H1 (cell line): Measurements from ENCODE around the gene LAD1. TPM values are rescaled to one million over a fixed set of nuclear protein-coding genes. Genes with fewer than 3 reads are reported as not detected.

Source experiments
- CTCF ChIA-PET: fragments of 300-600 bp; sonication (Branson Sonifier 250); formaldehyde crosslinking; loops from one replicate; lab custom pipeline; 2021; ENCODE audit not compliant: partially characterized antibody; lab: Charles Lee
- POLR2A ChIA-PET: fragments of 300-600 bp; sonication (Branson Sonifier 250); formaldehyde crosslinking; loops from one replicate; lab custom pipeline; 2021; ENCODE audit warnings: inconsistent platforms; ENCODE audit not compliant: partially characterized antibody; lab: Charles Lee
- DNase-seq, 2 experiments: peaks; one replicate each; pipeline versions ENCODE4 v3.0.0 to v3.0.0-alpha.2; 2010 to 2022; ENCODE audit warnings: low spot score in 2 of 2, low read depth in 1 of 2, mixed read lengths in 1 of 2
- FAIRE-seq: peaks from 2 replicates; lab custom pipeline; 2011; peaks lifted over from hg19 to GRCh38; lab: Jason Lieb, UNC
- H2AFZ ChIP-seq: 2 replicates; pipeline ENCODE4 v1.8.1; 2012; ENCODE audit warnings: low read length, inconsistent platforms
- H2AK5ac ChIP-seq: 2 replicates; pipeline ENCODE4 v1.6.1; 2013; ENCODE audit warnings: low read depth, low read length
- H2BK120ac ChIP-seq: replicated peaks from 2 replicates; pipeline ENCODE3; 2013; ENCODE audit warnings: low read depth, low read length, inconsistent platforms
- H2BK12ac ChIP-seq: 2 replicates; pipeline ENCODE4 v1.6.1; 2013; ENCODE audit warnings: low read depth, low read length
- H2BK15ac ChIP-seq: 2 replicates; pipeline ENCODE4 v1.6.1; 2013; ENCODE audit warnings: low read length
- H2BK20ac ChIP-seq: 2 replicates; pipeline ENCODE4 v1.6.1; 2013; ENCODE audit warnings: low read length
- H2BK5ac ChIP-seq: 2 replicates; pipeline ENCODE4 v1.6.1; 2013; ENCODE audit warnings: low read depth, low read length
- H3K14ac ChIP-seq: 2 replicates; pipeline ENCODE4 v1.6.1; 2013; ENCODE audit warnings: inconsistent platforms; ENCODE audit not compliant: insufficient read length
- H3K18ac ChIP-seq: 2 replicates; pipeline ENCODE4 v1.6.1; 2013; ENCODE audit warnings: low read length; ENCODE audit errors: extremely low read depth
- H3K23ac ChIP-seq: 2 replicates; pipeline ENCODE4 v1.6.1; 2013; ENCODE audit warnings: inconsistent platforms; ENCODE audit not compliant: insufficient read length
- H3K23me2 ChIP-seq: 2 replicates; pipeline ENCODE4 v1.6.1; 2013; ENCODE audit warnings: low read depth, low read length
- H3K27ac ChIP-seq: 2 replicates; pipeline ENCODE4 v1.6.1; 2011; ENCODE audit warnings: low read depth, low read length, inconsistent platforms
- H3K27me3 ChIP-seq, 4 experiments: replicated peaks in 1 of 4; 1 replicate in 1 of 4; 2 replicates in 3 of 4; pipeline versions ENCODE4 v1.6.1 to v1.8.1; 2011 to 2013; ENCODE audit warnings: low read length in 3 of 4, mild to moderate bottlenecking in 3 of 4, inconsistent platforms in 2 of 4, mixed read lengths in 2 of 4, moderate library complexity in 1 of 4; ENCODE audit not compliant: control insufficient read depth in 3 of 4, insufficient read depth in 3 of 4; ENCODE audit errors: extremely low read depth in 1 of 4
- H3K36me3 ChIP-seq, 4 experiments: 2 replicates each; pipeline versions ENCODE4 v1.6.1 to v1.8.1; 2011 to 2013; ENCODE audit warnings: mild to moderate bottlenecking in 4 of 4, low read length in 3 of 4, moderate library complexity in 2 of 4, control low read depth in 1 of 4, inconsistent platforms in 1 of 4; ENCODE audit not compliant: insufficient read depth in 4 of 4, control insufficient read depth in 2 of 4
- H3K4ac ChIP-seq: replicated peaks from 2 replicates; pipeline ENCODE3; 2013; ENCODE audit warnings: low read length, low read depth, mixed read lengths, inconsistent platforms; ENCODE audit not compliant: insufficient read length
- H3K4me1 ChIP-seq, 4 experiments: replicated peaks in 1 of 4; 1 replicate in 1 of 4; 2 replicates in 3 of 4; pipeline versions ENCODE4 v1.6.1 to v1.8.1; 2011 to 2013; ENCODE audit warnings: low read length in 3 of 4, inconsistent platforms in 2 of 4, mixed read lengths in 1 of 4; ENCODE audit not compliant: insufficient read depth in 4 of 4, control insufficient read depth in 3 of 4
- H3K4me2 ChIP-seq, 2 experiments: 2 replicates each; pipeline versions ENCODE4 v1.6.1 to v1.8.1; 2011 to 2013; ENCODE audit warnings: low read depth in 2 of 2, low read length in 2 of 2, control low read depth in 1 of 2, inconsistent platforms in 1 of 2, mild to moderate bottlenecking in 1 of 2; ENCODE audit not compliant: insufficient read depth in 1 of 2
- H3K4me3 ChIP-seq, 4 experiments: fragments of 200-600, 300-600 bp in 1 of 4; sonication (generic), shearing (Covaris generic), sonication (Bioruptor Twin) in 1 of 4; 2 replicates each; pipeline versions ENCODE4 v1.5.1 to v1.8.1; 2011 to 2016; ENCODE audit warnings: low read length in 4 of 4, low read depth in 3 of 4, control low read depth in 2 of 4, inconsistent platforms in 2 of 4, mild to moderate bottlenecking in 2 of 4, mixed read lengths in 1 of 4, moderate library complexity in 1 of 4; ENCODE audit not compliant: insufficient read depth in 2 of 4; ENCODE audit errors: extremely low read depth in 1 of 4
- H3K56ac ChIP-seq: replicated peaks from 2 replicates; pipeline ENCODE3; 2013; ENCODE audit warnings: low read depth, mild to moderate bottlenecking, mixed read lengths, low read length, inconsistent platforms; ENCODE audit not compliant: insufficient read length
- H3K79me1 ChIP-seq: 2 replicates; pipeline ENCODE4 v1.6.1; 2013; ENCODE audit warnings: low read depth, low read length, control low read depth
- H3K79me2 ChIP-seq, 2 experiments: 2 replicates each; pipeline versions ENCODE4 v1.6.1 to v1.8.1; 2012 to 2013; ENCODE audit warnings: low read length in 2 of 2, mild to moderate bottlenecking in 2 of 2, inconsistent platforms in 1 of 2; ENCODE audit not compliant: insufficient read depth in 2 of 2, control insufficient read depth in 1 of 2
- H3K9ac ChIP-seq, 4 experiments: replicated peaks in 1 of 4; 1 replicate in 1 of 4; 2 replicates in 3 of 4; pipeline versions ENCODE4 v1.6.1 to v1.8.1; 2011 to 2013; ENCODE audit warnings: low read depth in 3 of 4, low read length in 3 of 4, control low read depth in 2 of 4, mild to moderate bottlenecking in 2 of 4, moderate library complexity in 2 of 4, inconsistent platforms in 1 of 4; ENCODE audit errors: extremely low read depth in 1 of 4
- H3K9me3 ChIP-seq, 2 experiments: 2 replicates each; pipeline versions ENCODE4 v1.6.1 to v1.8.1; 2012 to 2013; ENCODE audit warnings: mild to moderate bottlenecking in 2 of 2, moderate library complexity in 2 of 2, control low read depth in 1 of 2, inconsistent platforms in 1 of 2, low read depth in 1 of 2, low read length in 1 of 2, mixed read lengths in 1 of 2; ENCODE audit not compliant: insufficient read depth in 2 of 2
- H4K20me1 ChIP-seq, 2 experiments: replicated peaks in 1 of 2; 2 replicates each; pipeline versions ENCODE3 to v1.8.1; 2011 to 2013; ENCODE audit warnings: inconsistent platforms in 2 of 2, low read length in 2 of 2, mild to moderate bottlenecking in 1 of 2; ENCODE audit not compliant: insufficient read depth in 2 of 2, control insufficient read depth in 1 of 2
- H4K5ac ChIP-seq: 2 replicates; pipeline ENCODE4 v1.6.1; 2013; ENCODE audit warnings: low read length, low read depth, mixed read lengths, inconsistent platforms; ENCODE audit not compliant: insufficient read length
- H4K8ac ChIP-seq: 2 replicates; pipeline ENCODE4 v1.8.0; 2013; ENCODE audit warnings: mild to moderate bottlenecking, moderate library complexity, low read length, inconsistent platforms; ENCODE audit not compliant: insufficient read depth; ENCODE audit errors: extremely low read depth
- H4K91ac ChIP-seq: replicated peaks from 2 replicates; pipeline ENCODE3; 2013; ENCODE audit warnings: low read length, mixed read lengths, inconsistent platforms; ENCODE audit not compliant: insufficient read length
- ASH2L ChIP-seq: fragments of 200-600, 300-600 bp; sonication (generic); IDR thresholded peaks from one replicate; pipeline ENCODE4 v1.7.1; 2017; ENCODE audit warnings: low read length
- ATF2 ChIP-seq: IDR thresholded peaks from 2 replicates; pipeline ENCODE4 v1.6.1; 2012; ENCODE audit warnings: low read length, inconsistent platforms
- BRCA1 ChIP-seq: IDR thresholded peaks from 2 replicates; pipeline ENCODE4 v1.6.1; 2012; ENCODE audit warnings: low read depth, low read length, improper control_type of control experiment
- E2F6 ChIP-seq: IDR thresholded peaks from 2 replicates; pipeline ENCODE4 v1.6.1; 2012; ENCODE audit warnings: inconsistent platforms
- MAFK ChIP-seq: IDR thresholded peaks from 2 replicates; pipeline ENCODE4 v1.6.1; 2012; ENCODE audit warnings: low read depth, mild to moderate bottlenecking, improper control_type of control experiment, low read length
- RFX5 ChIP-seq: IDR thresholded peaks from 2 replicates; pipeline ENCODE4 v1.6.1; 2011; ENCODE audit warnings: low read depth, low read length, improper control_type of control experiment, borderline replicate concordance
- RXRA ChIP-seq: IDR thresholded peaks from 2 replicates; pipeline ENCODE4 v1.6.1; 2011; ENCODE audit warnings: low read depth, mild to moderate bottlenecking, low read length, moderate library complexity; ENCODE audit not compliant: insufficient read depth
- SIRT6 ChIP-seq: IDR thresholded peaks from one replicate; pipeline ENCODE4 v1.7.1; 2012; ENCODE audit warnings: low read length, inconsistent platforms
- WGBS, 2 experiments: shearing (Covaris generic) in 1 of 2; methylation state at CpG; one replicate each; pipeline versions ENCODE4 v1.1.6 to v1.1.7; 2013 to 2015; ENCODE audit warnings: low lambda C conversion rate in 2 of 2, mixed read lengths in 2 of 2, inconsistent platforms in 1 of 2, low coverage in 1 of 2, missing lambda C conversion rate in 1 of 2; ENCODE audit not compliant: insufficient replicate concordance in 2 of 2, insufficient coverage in 1 of 2, insufficient read length in 1 of 2; ENCODE audit errors: extremely low coverage in 1 of 2, missing lambda C conversion rate in 1 of 2; 5-methylcytosine and 5-hydroxymethylcytosine counted together
- polyA plus RNA-seq, 7 experiments: library from polyadenylated mRNA; depleted of rRNA in 3 of 7; stranded (reverse) in 5 of 7; unstranded in 2 of 7; fragments of >200 nt in 5 of 7; fragments of 200-250 nt in 2 of 7; gene quantifications; 1 replicate in 5 of 7; 2 replicates in 1 of 7; 4 replicates in 1 of 7; pipeline versions ENCODE4 v1.2.1 to v1.2.3, GENCODE V29; 2011 to 2013; ENCODE audit warnings: missing spikeins in 2 of 7, mixed read lengths in 2 of 7
- total RNA-seq: library from RNA; stranded (reverse); fragmentation: NEBNext Ultra II Directional; extraction: Animal tissue kit (Norgen Biotek cat#: 25700); gene quantifications from 2 replicates; pipeline ENCODE4 v1.2.1, GENCODE V29; 2021

The LAD1 gene
- total and polyA plus RNA-seq, 2 of the 8 experiments (the other 6 are each of a cell fraction or from before 2014, with no cell fraction given): 9.3 to 32.8 TPM

- Histone ChIP-seq H3K79me2 (no peaks in the 10 kb centered on the region), H2AK5ac (no peak overlapping the region), H3K23me2 (no peaks in the 10 kb centered on the region), H2AFZ (0 out of 2 replicates have a peak overlapping the region, but pooled peaks have one; percentile 12), H3K14ac (no peak overlapping the region), H2BK5ac (no peak overlapping the region), H4K20me1 (no peaks in the 10 kb centered on the region), H3K4me2 (no peak overlapping the region), H3K18ac (no peak overlapping the region), H3K4me3 (no peak overlapping the region), H3K27me3 (no peaks in the 10 kb centered on the region), H3K23ac (no peak overlapping the region), H4K91ac (no peak overlapping the region), H3K79me1 (no peaks in the 10 kb centered on the region), H3K27ac (no peak overlapping the region), H3K9me3 (no peaks in the 10 kb centered on the region), H2BK20ac (no peak overlapping the region), H3K4ac (no peak overlapping the region), H2BK12ac (no peak overlapping the region), H3K4me1 (no peaks in the 10 kb centered on the region), H3K36me3 (no peaks in the 10 kb centered on the region), H4K8ac (no peak overlapping the region), H3K9ac (no peak overlapping the region), H2BK120ac (no peak overlapping the region), H2BK15ac (no peak overlapping the region; the same call in 1 of the 2 replicates), H4K5ac (no peak overlapping the region), H3K56ac (no peak overlapping the region)
- CTCF ChIA-PET: interaction anchor here (1.0 to 3.8 kb wide), 7 partner anchors 8 to 176 kb away, joined by 3 to 24 read pairs (median 4); no protein-coding TSS in a partner anchor
- FAIRE-seq: no peak
- 94% methylated on average over 4 of the region's 4 CpGs; no CpG with 5 or more reads in 1 of the 2 experiments for WGBS, 2 experiments
- POLR2A ChIA-PET: no interaction called here
- DNase-seq: no peak
- TF ChIP-seq RXRA (no peak), BRCA1 (no peak), MAFK (no peak), RFX5 (no peak), SIRT6 (no peak), ASH2L (no peak), ATF2 (no peak), E2F6 (no peak)
Measured at GRCh38 chr1:201430776-201431175, 31.7 kb upstream of the LAD1 start.
